ENCODE results near the gene TLR2.

TLR2 gene

GRCh38 chr4:153728660-153729059 lies 44.6 kb downstream of the TLR2 start:
- Histone ChIP-seq H3K9ac (no peak overlapping the region), H3K4me1 (no peaks in the 10 kb centered on the region), H3K36me3 (ENCODE audit: control insufficient read depth, insufficient read depth, low read length) (no peaks in the 10 kb centered on the region), H3K79me2 (no peaks in the 10 kb centered on the region), H3K27ac (no peak overlapping the region), H2AFZ (no peak overlapping the region), H3K9me3 (ENCODE audit: control insufficient read depth, low read length) (no peaks in the 10 kb centered on the region), H3K4me2 (ENCODE audit: low read length) (no peak overlapping the region), H3K4me3 (ENCODE audit: low read depth, low read length) (no peak overlapping the region), H3K27me3 (ENCODE audit: control insufficient read depth, insufficient read depth, low read length) (no peaks in the 10 kb centered on the region)
- TF ChIP-seq CTCF (IDR thresholded peaks at IDR 0.05), result no peak

DNA sequence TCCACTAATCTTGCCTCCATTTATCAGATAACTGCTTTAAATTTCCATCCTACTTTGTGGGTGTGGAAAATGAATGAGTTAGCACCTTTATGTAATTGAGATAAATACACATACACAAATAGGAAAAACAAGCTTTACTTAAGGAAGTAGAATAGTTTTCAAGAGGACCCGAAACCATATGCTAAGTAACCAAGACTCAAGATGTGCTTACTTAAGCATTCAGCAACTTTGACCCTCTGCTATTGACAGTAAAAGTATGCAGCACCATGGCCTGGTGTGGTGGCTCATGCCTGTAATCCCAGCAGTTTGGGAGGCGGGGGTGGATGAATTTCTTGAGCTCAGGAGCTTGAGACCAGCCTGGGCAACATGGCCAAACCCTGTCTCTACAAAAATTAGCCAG lies 45.8 kb downstream of the TLR2 start:
- Histone ChIP-seq H3K4me1 (no peaks in the 10 kb centered on the region), H3K27me3 (ENCODE audit: control insufficient read depth, insufficient read depth, low read length) (no peaks in the 10 kb centered on the region), H3K27ac (no peak overlapping the region), H3K9me3 (ENCODE audit: control insufficient read depth, low read length) (no peaks in the 10 kb centered on the region), H3K36me3 (ENCODE audit: control insufficient read depth, insufficient read depth, low read length) (no peaks in the 10 kb centered on the region), H3K4me2 (ENCODE audit: low read length) (no peak overlapping the region), H3K4me3 (ENCODE audit: low read depth, low read length) (no peak overlapping the region), H3K79me2 (no peaks in the 10 kb centered on the region), H3K9ac (no peak overlapping the region), H2AFZ (no peak overlapping the region)
- TF ChIP-seq CTCF (IDR thresholded peaks at IDR 0.05), result no peak

DNA sequence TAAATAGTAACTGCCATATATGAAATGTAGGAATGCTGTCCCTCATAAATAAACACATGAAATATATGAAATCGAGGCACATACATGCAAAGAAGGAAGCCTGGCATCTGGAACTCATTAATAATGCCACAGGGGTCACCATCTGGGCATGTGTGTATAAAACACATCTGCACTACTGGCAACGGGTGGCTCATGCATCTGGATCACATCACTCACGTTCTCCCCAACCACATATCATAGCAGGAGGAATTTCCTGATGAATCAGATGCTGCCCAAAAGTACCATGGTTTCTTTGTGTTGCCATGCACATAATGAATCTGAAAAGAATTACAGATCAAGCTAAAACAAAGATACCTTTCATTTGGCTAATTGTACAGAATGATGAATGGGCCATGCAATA lies 47.2 kb downstream of the TLR2 start:
- Histone ChIP-seq H2AFZ (no peak overlapping the region), H3K36me3 (ENCODE audit: control insufficient read depth, insufficient read depth, low read length) (no peaks in the 10 kb centered on the region), H3K4me3 (ENCODE audit: low read depth, low read length) (no peak overlapping the region), H3K27me3 (ENCODE audit: control insufficient read depth, insufficient read depth, low read length) (no peaks in the 10 kb centered on the region), H3K9me3 (ENCODE audit: control insufficient read depth, low read length) (no peaks in the 10 kb centered on the region), H3K4me1 (no peaks in the 10 kb centered on the region), H3K4me2 (ENCODE audit: low read length) (no peak overlapping the region), H3K79me2 (no peaks in the 10 kb centered on the region), H3K27ac (no peak overlapping the region), H3K9ac (no peak overlapping the region)
- TF ChIP-seq CTCF (IDR thresholded peaks at IDR 0.05), result no peak

DNA sequence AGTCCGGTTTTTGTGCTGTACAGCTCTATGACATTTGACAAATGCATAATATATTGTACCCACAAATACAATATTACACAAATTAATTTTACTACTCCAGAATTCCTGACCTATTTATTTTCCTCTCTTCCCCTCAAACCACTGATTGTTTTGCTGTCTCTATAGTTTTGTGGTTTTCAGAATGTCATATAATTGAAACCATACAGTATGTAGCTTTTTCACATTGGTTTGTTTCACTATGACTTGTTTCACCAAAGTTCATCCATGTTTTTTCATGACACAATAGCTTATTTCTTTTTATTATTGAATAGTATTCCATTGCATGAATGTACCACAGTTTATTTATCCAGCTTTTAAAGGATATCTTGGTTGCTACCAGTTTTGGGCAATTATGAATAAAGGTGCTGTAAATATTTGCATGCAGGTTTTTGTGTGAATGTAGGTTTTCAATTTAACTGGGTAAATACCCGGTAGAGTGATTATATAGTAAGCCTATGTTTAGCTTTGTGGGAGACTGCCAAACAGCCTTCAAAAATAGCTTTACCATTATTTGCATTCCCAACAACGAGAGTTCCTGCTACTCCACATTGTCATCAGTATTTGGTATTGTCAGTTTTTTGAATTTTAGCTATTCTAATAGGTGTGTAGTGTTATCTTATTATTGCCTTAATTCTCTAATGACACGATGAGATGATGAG lies 49.8 kb downstream of the TLR2 start:
- peaks cover 3% of the 10 kb centered on the region for H3K9me3 ChIP-seq (ENCODE audit: control insufficient read depth, low read length)
- H3K27ac ChIP-seq, result no peak overlapping the region
- TF ChIP-seq CTCF (IDR thresholded peaks at IDR 0.05), result no peak
- H3K36me3 ChIP-seq (ENCODE audit: control insufficient read depth, insufficient read depth, low read length), result no peaks in the 10 kb centered on the region
- no peaks in the 10 kb centered on the region for H3K27me3 ChIP-seq (ENCODE audit: control insufficient read depth, insufficient read depth, low read length)
- no peak overlapping the region for H3K9ac ChIP-seq
- no peak overlapping the region for H3K4me2 ChIP-seq (ENCODE audit: low read length)
- H3K79me2 ChIP-seq, result no peaks in the 10 kb centered on the region
- H3K4me1 ChIP-seq, result no peaks in the 10 kb centered on the region
- no peak overlapping the region for H3K4me3 ChIP-seq (ENCODE audit: low read depth, low read length)
- H2AFZ ChIP-seq, result no peak overlapping the region

DNA sequence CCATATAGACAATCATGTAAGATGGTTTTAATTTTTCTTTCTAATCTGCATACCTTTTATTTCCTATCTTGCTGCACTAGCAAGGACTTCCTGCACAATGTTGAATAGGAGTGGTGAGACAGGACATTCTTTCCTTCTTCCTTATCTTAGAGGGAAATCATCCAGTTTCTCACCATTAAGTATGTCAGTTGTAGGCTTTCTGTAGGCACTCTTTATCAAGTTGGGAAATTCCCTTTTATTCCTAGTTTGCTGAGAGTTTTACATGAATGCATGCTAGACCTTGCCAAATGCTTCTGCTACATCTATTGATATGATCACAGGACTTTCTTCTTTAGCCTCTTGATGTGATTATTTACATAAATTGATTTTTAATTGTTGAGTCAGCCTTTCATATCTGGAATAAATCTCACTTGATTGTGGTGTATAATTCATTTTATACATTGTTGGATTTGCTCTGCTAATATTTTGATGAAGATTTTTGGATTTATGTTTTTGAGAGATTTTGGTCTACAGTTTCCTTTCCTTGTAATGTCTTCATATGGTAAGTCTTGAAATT lies 51.9 kb downstream of the TLR2 start:
- Histone ChIP-seq H3K9me3 (ENCODE audit: control insufficient read depth, low read length) (peaks cover 7% of the 10 kb centered on the region), H2AFZ (no peak overlapping the region), H3K9ac (no peak overlapping the region), H3K27me3 (ENCODE audit: control insufficient read depth, insufficient read depth, low read length) (no peaks in the 10 kb centered on the region), H3K79me2 (no peaks in the 10 kb centered on the region), H3K4me1 (no peaks in the 10 kb centered on the region), H3K27ac (no peak overlapping the region), H3K36me3 (ENCODE audit: control insufficient read depth, insufficient read depth, low read length) (peaks cover 3% of the 10 kb centered on the region), H3K4me2 (ENCODE audit: low read length) (no peak overlapping the region), H3K4me3 (ENCODE audit: low read depth, low read length) (no peak overlapping the region)
- TF ChIP-seq CTCF (IDR thresholded peaks at IDR 0.05), result no peak

Measured in parathyroid adenoma (tissue), 2 donors.